Medulla oblongata (tissue), 1 donor: Measurements from ENCODE around the gene HTR3E.
"Not testable (repeated sequence)": the region's sequence is repeated elsewhere in the genome, so short reads cannot be mapped to it uniquely, and the experiment has no call there.

Experiments used
- DNase-seq: peaks from one replicate; pipeline ENCODE4 v3.0.0-alpha.2; 2015; ENCODE audit errors: extremely low spot score

The HTR3E gene

DNA sequence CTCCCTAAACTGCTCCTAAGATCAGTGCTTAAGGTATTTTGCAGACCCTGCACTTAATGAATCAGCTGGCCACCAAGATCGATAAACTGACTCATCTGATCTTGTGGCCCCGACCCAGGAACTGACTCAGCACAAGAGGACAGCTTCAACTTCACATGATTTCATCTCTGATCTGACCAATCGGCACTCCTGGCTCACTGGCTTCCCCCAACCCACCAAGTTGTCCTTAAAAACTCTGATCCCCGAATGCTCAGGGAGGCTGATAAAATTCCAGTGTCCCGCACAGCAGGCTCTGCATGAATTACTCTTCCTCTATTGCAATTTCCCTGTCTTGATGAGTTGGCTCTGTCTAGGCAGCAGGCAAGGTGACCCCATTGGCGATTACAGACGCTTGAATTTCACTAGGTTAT lies 13.5 kb downstream of the HTR3E start:
- no peak for DNase-seq

DNA sequence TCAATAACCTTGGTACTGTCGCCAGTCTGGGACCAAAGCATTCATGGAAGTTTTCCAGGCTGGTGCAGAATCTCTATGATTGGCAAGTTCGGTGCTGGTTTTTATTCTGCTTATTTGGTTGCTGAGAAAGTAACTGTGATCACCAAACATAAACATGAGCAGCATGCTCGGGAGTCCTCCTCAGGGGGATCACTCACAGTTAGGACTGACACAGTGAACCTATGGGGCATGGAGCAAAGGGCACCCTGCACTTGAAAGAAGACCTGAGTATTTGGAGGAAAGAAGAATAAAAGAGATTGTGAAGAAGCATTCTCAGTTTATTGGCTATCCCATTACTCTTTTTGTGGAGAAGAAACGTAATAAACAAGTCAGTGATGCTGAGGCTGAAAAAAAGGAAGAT lies 19.2 kb downstream of the HTR3E start:
- DNase-seq, result no peak

DNA sequence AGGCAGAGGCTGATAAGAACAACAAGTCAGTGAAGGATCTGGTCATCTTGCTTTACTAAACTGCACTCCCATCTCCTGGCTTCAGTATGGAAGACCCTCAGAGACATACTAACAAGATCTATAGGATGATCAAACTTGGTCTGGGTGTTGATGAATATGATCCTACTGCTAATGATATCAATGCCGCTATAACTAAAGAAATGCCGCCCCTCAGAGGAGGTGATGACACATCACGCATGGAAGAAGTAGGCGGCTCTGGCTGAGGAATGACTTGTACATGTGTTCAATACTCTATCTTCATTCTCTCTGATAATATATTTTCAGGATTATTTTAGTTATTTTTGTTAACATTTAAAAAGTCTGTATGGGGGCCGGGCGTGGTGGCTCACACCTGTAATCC lies 20.8 kb downstream of the HTR3E start:
- DNase-seq, result no peak

DNA sequence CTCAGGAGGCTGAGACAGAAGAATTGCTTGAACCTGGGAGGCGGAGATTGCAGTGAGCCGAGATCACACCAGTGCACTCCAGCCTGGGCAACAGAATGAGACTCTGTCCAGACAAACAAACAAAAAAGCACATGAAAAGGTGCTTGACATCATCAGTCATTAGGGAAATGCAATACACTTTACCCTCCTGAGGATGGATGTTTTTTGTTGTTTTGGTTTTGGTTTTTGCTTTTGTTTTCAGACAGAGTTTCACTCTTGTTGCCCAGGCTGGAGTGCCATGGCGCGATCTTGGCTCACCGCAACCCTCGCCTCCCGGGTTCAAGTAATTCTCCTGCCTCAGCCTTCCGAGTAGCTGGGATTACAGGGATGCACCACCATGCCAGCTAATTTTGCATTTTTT lies 24.2 kb downstream of the HTR3E start:
- DNase-seq, result not testable (repeated sequence)

DNA sequence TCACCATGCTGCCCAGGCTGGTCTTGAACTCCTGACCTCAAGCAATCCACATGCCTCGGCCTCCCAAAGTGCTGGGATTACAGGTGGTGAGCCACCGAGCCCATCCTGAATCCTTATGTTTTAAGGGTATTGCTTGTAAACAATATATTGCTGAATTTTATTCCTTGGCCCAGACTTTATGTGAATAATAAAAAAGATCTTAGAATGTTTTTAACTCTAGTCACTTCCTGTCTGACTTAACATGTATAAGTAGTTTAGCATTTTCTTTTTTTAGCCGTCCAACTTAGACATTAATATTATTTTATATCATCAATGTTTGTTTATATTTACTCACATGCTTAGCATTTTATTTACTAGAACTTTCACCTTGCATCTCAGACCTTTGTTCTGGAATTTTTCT lies 29.1 kb downstream of the HTR3E start:
- DNase-seq, result no peak

DNA sequence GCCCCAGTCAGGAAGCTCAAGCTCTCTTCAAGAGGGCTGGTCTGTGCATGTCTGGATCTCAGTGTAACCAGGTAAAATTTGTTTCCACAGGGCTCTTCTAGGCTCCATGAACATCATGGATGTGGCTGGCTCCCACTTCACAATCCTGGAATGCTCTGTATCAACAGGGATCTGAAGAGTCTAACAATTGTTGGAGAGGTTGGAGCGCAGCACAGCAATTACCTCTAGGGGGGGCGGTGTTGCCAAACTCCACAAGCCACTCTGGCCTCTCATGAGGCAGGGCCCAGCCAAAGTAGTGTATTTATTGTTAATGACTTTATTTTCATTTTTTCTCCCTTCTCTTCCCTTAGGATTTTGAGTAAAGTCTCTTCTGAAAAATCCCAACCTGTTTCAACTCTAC lies 32.1 kb downstream of the HTR3E start:
- DNase-seq, result no peak

DNA sequence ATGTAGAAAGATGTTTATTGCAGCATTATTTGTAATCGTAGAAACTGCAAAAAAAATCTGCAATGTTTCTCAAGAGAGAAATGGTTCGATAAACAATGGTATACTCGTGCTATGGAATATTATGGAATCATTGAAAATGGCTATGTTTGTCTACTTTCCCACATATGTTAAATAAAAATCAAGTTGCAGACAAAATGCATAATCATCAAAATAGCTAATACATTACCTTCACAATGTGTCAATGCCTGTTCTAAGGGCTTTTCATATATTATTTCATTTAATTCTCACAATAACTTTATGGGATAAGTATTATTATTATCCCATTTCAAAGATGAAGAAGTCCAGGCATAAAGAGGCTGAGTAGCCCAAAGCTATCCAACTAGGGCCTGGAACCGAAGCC lies 36.1 kb downstream of the HTR3E start:
- DNase-seq, result no peak

DNA sequence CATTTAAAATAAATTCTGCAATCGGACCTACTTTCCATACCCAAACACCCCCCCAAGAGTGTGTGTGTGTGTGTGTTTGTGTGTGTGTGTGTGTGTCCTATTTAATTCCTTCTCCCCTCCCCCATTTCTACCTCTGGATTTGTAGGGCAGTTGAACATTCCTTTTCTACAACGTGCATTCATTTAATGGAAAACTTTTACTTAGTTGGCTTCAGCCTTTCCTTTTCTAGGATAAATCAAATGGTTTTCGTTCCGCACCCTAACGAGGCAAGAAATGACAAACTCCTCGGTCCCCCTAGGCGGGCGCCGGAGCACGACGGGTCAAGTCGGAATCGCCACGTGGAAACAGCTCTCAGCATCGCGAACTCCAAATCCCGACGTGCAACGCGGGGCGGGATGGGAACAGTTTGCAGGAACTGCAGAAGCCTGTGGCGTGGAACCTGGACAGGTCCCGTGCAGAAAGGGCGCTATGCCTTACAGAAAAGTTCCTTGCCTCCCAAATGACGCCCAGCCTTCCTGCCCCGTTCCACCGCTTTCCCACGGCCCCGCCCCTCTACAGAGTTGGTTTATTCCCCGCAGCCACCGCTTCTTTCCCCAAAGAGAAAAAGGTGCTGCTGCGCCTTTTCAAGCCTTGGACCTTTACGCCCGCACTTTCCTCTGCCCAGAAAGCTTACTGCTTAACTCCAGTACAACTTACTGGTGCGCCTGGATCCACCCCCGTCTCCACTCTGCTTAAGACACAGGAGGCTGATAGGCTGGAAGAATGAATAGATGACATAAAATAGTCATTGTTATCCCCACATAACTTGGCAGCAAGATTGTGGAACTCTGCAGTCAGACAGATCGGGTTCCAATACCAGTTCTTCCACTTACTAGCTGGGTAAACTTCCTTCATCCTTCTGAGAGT lies 37.2 kb downstream of the HTR3E start:
- DNase-seq, result peak; percentile 91

DNA sequence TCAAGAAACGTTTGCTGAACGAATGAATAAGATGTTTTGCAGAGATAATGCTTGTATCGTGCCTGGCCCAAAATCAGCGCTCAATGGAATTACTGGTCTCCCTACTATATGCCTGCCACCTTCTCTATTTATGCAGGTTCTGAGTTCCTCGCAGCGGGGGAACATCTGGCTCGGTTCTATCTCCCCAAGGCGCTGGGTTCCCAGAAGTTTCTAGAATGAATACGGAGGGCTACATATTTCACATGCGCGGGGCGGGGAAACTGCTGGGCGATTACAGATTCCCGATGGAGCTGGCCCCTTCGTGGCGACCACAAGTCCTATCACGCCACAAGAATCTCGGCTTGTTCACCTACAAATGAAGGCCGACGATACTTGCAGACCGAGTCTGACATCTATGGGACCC lies 37.9 kb downstream of the HTR3E start:
- DNase-seq, result peak; percentile 75

DNA sequence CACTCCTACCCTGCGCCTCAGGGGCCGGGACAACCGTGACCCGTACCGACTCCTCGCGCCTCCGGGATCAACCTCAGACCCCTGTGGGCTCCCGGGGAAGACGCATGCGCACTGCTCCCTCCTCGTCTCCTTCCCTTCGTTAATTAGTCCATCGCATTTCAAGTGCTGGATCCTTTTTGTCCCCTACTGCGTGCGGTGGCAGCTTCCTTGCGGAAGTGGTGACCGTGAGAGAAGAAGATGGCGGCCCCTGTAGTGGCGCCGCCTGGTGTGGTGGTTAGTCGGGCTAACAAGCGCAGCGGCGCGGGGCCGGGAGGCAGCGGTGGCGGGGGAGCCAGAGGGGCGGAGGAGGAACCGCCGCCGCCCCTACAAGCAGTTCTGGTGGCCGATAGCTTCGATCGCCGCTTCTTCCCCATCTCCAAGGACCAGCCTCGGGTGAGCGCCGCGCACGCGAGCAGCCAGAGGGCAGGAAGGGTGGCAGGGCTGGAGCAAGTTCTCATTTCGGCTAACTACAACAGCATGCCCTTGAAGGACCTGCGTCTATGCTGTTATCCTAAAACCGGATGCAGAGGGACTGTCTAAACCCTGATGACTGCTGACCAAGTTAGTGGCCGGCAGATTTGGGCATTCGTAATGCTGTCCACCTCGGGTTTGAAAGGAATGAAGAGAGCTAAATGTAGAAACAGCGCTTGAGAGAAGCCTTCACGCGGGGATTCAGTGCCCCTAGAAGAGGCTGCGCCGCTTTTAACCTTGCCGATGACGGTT lies 38.5 kb downstream of the HTR3E start, which contains the start of gene EIF2B5:
EIF2B5 (plus strand) TSS at position 210 of the 762 bp plus-strand sequence; CDS start at position 238, 28 bp downstream.
- peak; percentile 98 for DNase-seq

DNA sequence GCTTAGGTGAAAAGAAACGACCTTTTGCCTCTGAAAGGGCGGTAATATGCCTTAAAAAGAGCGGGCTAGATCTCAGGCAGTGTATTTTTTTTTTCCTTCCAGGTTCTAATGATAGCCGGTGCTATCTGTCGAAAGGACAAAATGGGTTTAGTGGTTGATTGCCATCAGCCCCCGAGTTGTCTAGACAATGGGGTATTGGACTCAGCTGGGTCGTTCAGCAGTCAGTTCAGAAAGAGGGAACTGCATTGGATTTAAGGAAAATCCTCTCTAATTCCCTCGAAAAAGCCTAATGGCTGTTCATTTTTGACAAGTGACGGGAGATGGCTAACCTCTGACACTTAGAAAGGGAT lies 39.0 kb downstream of the HTR3E start:
- no peak for DNase-seq

DNA sequence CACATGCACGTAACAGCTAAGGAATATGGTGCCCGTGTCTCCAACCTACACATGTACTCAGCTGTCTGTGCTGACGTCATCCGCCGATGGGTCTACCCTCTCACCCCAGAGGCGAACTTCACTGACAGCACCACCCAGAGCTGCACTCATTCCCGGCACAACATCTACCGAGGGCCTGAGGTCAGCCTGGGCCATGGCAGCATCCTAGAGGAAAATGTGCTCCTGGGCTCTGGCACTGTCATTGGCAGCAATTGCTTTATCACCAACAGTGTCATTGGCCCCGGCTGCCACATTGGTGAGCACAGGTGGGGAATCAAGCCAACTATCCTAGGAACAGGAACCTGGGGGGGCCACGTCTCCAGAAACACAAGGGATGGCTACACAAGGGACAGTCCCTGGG lies 43.6 kb downstream of the HTR3E start:
- DNase-seq, result no peak

DNA sequence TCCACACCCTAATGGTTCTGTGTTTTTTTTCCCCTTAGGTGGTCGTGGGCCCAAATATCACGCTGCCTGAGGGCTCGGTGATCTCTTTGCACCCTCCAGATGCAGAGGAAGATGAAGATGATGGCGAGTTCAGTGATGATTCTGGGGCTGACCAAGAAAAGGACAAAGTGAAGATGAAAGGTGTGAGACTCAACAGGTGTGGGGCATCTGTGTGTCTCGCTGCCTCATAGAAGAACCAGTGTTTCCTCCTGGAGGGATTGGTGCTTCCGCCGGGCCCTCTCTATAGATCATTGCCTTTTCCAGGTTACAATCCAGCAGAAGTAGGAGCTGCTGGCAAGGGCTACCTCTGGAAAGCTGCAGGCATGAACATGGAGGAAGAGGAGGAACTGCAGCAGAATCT lies 45.3 kb downstream of the HTR3E start:
- DNase-seq, result no peak

DNA sequence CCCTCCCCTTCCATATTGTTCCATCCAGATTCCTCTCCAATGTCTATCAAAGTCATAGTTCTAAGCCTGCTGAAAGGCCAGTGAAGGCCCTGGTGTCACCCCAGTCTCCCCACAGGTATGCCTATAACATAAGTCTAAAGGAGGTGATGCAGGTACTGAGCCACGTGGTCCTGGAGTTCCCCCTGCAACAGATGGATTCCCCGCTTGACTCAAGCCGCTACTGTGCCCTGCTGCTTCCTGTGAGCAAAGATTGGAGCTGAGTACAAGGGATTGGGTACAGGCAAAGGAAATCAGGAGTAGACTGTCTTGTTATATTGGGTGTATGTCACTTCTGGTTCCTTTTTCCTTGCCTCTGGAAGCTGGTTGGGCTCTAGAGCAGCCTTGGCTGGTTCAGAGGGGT lies 46.5 kb downstream of the HTR3E start:
- no peak for DNase-seq

DNA sequence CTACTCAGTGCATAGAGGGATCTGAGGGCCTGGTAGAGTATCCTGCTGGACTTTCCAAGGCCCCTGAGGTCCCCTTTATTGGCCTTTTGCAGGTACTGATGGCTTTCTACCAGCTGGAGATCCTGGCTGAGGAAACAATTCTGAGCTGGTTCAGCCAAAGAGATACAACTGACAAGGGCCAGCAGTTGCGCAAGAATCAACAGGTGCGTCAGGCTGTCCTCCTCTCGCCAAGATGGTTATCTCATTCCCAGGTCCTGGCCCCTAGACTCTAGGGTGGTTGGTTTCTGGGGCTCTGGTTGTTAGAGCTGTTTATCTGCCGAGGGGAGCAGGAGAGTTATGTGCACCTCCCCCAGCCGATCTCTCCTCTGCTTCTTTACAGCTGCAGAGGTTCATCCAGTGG lies 47.6 kb downstream of the HTR3E start:
- no peak for DNase-seq

DNA sequence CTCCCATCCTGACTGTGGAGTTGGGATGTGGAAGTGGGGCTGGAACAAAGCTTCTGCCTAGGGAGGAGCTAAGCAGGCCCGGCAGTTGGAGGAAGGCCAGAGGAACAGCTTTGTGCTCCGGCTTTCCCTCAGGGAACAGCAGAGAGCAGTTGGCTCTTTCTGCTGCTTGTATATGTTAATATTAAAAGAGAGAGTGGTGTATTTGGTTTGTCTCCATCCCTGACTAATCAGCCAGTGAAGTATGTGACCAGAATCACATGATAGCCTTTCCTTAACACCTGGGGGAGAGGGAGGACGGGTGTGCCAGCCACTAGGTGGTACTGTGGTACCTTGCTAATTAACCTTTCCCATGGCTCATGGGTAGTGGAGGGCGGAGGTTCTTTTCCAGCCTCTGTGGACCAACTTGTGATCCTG lies 48.3 kb downstream of the HTR3E start:
- DNase-seq, result peak; percentile 11

DNA sequence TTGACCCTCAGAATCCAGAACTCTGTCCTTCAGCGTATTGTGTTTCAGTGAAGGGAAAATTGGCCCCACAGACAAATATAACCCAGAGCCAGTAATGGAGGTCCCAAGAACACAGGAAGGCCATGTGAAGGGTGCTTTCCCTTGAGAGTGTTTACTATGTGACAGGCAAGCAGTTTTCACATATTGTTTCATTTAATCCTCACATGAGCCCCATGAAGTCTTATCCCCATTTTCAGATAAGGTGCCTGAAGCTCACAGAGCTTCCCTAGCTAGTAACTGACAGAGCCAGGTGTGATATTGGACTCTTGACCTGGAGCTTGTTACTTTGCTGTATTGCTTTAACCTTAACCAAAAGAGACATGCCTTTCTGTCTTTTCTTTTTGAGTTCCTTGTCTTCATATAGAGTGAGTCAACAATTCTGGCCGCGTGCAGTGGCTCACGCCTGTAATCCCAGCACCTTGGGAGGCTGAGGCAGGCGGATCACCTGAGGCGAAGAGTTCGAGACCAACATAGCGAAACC lies 48.9 kb downstream of the HTR3E start:
- no peak for DNase-seq

DNA sequence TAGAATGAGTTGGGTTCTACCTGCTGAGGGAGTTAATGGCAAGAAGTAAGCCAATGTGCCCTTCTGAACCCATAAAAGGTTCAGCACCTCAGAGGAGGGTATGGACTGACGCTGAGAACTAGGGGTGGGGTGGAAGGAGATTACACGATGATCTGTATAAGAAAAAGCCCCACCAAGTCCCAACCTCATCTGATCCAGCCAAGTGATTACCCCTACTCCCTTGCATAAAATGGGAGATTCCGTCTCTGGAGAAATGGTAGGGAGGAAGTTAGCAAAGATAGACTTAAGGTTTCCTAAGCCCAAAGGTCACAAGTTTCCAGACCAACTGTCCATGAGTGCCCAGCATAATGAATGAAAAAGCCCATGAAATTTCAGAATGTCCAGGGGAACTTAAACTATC lies 51.2 kb downstream of the HTR3E start:
- DNase-seq, result no peak

DNA sequence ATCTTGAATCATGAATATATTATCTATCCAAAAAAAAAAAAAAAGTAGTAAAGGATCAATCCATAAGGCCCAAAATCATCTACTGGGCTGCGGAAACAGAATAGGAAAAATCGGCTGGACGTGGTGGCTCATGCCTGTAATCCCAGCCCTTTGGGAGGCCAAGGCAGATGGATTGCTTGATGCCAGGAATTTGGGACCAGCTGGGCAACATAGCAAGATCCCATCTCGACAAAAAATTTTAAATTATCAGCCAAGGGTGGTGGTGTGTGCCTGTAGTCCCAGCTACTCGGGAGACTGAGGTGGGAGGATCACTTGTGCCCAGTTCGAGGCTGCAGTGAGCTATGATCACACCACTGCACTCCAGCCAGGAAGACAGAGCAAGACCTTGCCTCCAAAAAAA lies 52.3 kb downstream of the HTR3E start:
- no peak for DNase-seq

DNA sequence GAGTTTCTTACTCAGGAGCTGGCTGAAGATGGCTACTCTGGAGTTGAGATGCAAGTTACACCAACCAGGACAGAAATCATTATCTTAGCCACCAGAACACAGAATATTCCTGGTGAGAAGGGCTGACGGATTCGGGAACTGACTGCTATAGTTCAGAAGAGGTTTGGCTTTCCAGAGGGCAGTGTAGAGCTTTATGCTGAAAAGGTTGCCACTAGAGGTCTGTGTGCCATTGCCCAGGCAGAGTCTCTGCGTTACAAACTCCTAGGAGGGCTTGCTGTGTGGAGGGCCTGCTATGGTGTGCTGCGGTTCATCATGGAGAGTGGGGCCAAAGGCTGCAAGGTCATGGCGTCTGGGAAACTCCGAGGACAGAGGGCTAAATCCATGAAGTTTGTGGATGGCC lies 52.9 kb downstream of the HTR3E start:
- DNase-seq, result not testable (repeated sequence)

DNA sequence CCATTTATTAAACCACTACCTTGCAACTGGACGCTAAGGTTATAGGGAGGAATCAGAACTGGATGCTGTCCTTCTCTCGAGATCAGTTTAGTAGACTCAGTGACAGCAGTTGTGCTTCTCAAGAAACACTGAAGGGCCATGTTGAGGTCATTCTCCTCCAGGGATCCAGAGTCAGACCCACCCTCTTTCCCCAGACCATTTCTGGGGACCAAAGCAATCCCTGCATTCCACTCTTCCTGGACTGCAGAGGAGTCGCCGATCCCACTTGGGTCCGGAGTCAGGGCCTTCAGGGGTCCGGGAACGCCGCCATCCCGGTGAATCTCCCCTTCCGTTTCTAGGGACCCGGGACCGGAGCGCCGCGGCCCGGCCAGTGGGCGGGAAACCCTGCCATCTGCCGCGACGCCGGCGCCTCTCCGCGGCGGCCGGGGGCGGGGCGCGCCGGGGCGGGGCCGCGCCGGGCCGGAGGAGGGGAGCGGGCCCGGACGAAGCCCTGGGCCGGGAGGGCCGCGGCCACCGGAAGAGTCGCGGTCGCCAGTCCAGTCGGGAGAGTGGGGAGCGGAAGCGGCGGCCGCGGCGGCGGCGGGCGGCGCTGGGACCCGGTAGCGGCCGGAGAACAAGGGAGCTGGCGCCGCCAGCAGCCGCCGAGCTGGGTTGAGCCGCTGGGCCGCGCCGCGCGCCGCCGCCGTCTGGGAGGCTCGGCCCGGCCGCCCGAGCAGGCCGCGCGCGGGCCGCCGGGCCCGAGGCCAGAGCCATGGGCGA lies 58.2 kb downstream of the HTR3E start, which contains the start of gene DVL3:
DVL3 (plus strand) TSS at position 493 of the 759 bp plus-strand sequence; CDS start at position 752, 259 bp downstream.
- DNase-seq, result peak; percentile 62
